ENCODE measurements around the gene CNTN5. TPM values are rescaled to one million over a fixed set of nuclear protein-coding genes. Genes with fewer than 3 reads are reported as not detected.

CNTN5 gene
- total RNA-seq, 1 donor from 2014 or later = 1.6 TPM

DNA sequence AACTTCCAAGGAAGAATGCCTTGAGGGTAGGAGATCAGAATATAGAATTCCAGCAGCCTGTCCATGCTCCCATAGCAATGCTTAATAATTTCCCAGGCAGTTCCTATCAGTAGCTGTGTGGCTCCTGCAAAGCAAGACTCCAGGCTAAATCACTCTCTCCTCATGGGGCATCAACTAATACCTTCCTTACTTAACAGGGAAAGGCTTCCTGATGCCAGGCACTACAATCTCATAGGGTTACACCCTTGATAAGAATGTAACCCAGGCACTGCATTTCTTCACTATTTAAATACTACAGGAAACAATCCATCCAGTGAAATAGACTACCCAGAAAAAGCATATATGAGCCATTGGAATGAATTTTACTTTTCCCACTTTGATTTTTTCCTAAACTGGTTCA, 1051.4 kb downstream of the CNTN5 start:
- no peaks in the 10 kb centered on the region for H3K36me3 Mint-ChIP-seq (ENCODE audit: unreplicated experiment)
- no peak for DNase-seq
- H3K27me3 Mint-ChIP-seq (ENCODE audit: unreplicated experiment) = no peaks in the 10 kb centered on the region
- H3K9me3 Mint-ChIP-seq (ENCODE audit: unreplicated experiment) = no peaks in the 10 kb centered on the region
- H3K4me1 Mint-ChIP-seq (ENCODE audit: low read depth, unreplicated experiment) = peaks cover 3% of the 10 kb centered on the region
- no peak overlapping the region for H3K4me3 Mint-ChIP-seq (ENCODE audit: unreplicated experiment)
- no peak overlapping the region for H3K27ac Mint-ChIP-seq (ENCODE audit: unreplicated experiment)
- TF ChIP-seq, protein P1, sequence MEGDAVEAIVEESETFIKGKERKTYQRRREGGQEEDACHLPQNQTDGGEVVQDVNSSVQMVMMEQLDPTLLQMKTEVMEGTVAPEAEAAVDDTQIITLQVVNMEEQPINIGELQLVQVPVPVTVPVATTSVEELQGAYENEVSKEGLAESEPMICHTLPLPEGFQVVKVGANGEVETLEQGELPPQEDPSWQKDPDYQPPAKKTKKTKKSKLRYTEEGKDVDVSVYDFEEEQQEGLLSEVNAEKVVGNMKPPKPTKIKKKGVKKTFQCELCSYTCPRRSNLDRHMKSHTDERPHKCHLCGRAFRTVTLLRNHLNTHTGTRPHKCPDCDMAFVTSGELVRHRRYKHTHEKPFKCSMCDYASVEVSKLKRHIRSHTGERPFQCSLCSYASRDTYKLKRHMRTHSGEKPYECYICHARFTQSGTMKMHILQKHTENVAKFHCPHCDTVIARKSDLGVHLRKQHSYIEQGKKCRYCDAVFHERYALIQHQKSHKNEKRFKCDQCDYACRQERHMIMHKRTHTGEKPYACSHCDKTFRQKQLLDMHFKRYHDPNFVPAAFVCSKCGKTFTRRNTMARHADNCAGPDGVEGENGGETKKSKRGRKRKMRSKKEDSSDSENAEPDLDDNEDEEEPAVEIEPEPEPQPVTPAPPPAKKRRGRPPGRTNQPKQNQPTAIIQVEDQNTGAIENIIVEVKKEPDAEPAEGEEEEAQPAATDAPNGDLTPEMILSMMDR (IDR thresholded peaks at IDR 0.05; ENCODE audit: partially characterized antibody, unreplicated experiment) = no peak

DNA sequence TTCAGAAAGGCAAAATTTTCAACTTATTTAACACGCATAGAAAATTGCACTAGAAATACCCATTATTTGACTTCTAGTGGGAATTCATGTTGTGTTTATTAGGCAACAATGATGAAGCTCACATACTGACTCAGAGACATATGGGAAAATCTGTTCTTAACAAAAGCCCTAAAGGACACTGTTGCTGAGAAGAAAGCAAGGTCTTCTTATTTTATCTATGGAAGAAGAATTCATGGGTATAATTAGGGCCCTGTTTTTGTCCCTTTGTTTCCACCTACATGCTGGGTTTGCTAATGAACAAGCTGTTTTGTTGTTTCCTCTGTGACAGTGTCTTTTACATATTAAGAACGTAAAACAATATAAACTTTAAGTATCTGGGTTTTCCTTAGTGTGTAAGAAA, 1059.6 kb downstream of the CNTN5 start:
- Mint-ChIP-seq H3K4me1 (ENCODE audit: low read depth, unreplicated experiment) (peaks cover 3% of the 10 kb centered on the region), H3K9me3 (ENCODE audit: unreplicated experiment) (no peaks in the 10 kb centered on the region), H3K27me3 (ENCODE audit: unreplicated experiment) (peaks cover 3% of the 10 kb centered on the region), H3K4me3 (ENCODE audit: unreplicated experiment) (no peak overlapping the region), H3K36me3 (ENCODE audit: unreplicated experiment) (no peaks in the 10 kb centered on the region), H3K27ac (ENCODE audit: unreplicated experiment) (no peak overlapping the region)
- TF ChIP-seq, protein P1 (IDR thresholded peaks at IDR 0.05; ENCODE audit: partially characterized antibody, unreplicated experiment) = no peak
- no peak for DNase-seq

DNA sequence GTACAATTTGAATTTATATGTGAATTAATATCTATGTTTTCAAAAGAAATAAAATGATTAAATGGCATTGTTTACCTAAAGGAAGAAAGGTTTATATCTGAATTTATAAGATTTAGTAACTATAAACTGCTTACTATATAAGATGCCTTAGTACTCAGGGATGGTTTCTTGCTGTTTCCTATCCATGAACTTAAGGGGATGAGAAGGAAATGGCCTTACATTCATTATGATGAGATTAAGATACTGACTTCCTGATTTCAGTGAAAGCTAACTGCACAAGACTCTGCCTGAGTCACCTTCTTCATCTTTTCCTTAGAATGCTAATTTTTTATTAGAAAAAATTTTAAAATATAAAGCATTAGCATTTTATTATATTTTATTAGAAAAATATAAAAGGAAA, 1060.1 kb downstream of the CNTN5 start:
- no peaks in the 10 kb centered on the region for H3K9me3 Mint-ChIP-seq (ENCODE audit: unreplicated experiment)

DNA sequence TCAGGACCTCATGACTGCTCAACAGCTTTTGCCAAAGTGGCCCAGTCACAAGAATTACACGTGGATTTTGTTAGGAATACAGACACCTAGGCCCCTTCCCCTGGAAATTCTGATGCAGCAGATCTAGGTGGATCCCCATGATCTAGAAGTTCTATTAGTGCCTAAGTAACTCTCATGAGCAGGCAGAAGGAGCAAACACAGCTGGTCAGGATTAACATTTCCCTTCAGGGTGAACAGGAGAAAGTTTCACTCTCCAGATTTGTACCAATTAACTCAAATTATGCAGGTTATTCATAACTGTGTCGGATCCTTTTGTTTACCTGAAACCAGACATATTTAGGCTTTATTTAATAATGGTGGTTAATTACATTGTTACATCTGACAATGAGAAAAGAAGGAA, 1072.9 kb downstream of the CNTN5 start:
- H3K9me3 Mint-ChIP-seq (ENCODE audit: unreplicated experiment) = no peaks in the 10 kb centered on the region
- H3K36me3 Mint-ChIP-seq (ENCODE audit: unreplicated experiment) = no peaks in the 10 kb centered on the region
- H3K4me1 Mint-ChIP-seq (ENCODE audit: low read depth, unreplicated experiment) = no peaks in the 10 kb centered on the region
- H3K27me3 Mint-ChIP-seq (ENCODE audit: unreplicated experiment) = no peaks in the 10 kb centered on the region
- H3K4me3 Mint-ChIP-seq (ENCODE audit: unreplicated experiment) = no peak overlapping the region
- TF ChIP-seq, protein P1 (IDR thresholded peaks at IDR 0.05; ENCODE audit: partially characterized antibody, unreplicated experiment) = no peak
- no peak for DNase-seq
- no peak overlapping the region for H3K27ac Mint-ChIP-seq (ENCODE audit: unreplicated experiment)

More for the DNA sequence above, 1060.1 kb downstream of the CNTN5 start:
- Mint-ChIP-seq H3K27me3 (ENCODE audit: unreplicated experiment) (peaks cover 3% of the 10 kb centered on the region), H3K4me1 (ENCODE audit: low read depth, unreplicated experiment) (peaks cover 3% of the 10 kb centered on the region), H3K4me3 (ENCODE audit: unreplicated experiment) (no peak overlapping the region), H3K36me3 (ENCODE audit: unreplicated experiment) (no peaks in the 10 kb centered on the region), H3K27ac (ENCODE audit: unreplicated experiment) (no peak overlapping the region)
- TF ChIP-seq, protein P1 (IDR thresholded peaks at IDR 0.05; ENCODE audit: partially characterized antibody, unreplicated experiment) = no peak
- DNase-seq = no peak

DNA sequence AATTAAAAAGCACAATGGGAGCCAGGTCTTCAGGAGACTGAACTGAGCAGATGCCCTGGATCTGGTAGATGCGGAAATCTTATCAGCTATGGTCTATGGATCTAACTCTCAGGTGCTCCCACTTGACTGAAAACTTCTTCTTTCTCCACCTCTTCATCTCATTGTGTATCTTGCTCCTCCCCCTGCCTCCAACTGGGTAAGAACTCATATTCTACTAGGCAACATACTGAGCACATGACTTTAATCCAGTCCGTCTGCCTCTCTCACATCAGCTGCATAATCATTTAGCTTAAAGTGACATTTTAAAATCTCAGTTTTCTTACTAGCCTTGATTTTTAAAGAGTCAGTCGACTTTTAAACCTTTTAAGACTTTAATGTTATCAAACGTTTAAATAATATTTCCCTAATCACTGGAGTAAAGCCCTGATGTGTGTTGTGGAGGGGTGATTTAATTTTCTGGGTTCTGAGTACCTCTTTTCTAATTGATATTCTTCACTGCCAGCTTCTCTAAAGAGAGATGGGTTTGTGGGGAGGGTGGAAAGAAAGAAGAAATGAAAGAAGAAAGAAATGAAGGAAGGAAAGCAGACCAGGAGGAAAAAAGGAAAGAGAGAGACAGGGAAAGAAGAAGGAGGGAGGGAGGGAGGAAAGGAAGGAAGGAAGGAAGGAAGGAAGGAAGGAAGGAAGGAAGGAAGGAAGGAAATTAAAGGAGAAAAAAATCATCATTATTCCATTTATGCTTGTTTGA, 1073.5 kb downstream of the CNTN5 start:
- DNase-seq = no peak
- H3K36me3 Mint-ChIP-seq (ENCODE audit: unreplicated experiment) = no peaks in the 10 kb centered on the region
- TF ChIP-seq, protein P1 (IDR thresholded peaks at IDR 0.05; ENCODE audit: partially characterized antibody, unreplicated experiment) = no peak
- no peak overlapping the region for H3K4me3 Mint-ChIP-seq (ENCODE audit: unreplicated experiment)
- no peaks in the 10 kb centered on the region for H3K27me3 Mint-ChIP-seq (ENCODE audit: unreplicated experiment)
- H3K9me3 Mint-ChIP-seq (ENCODE audit: unreplicated experiment) = no peaks in the 10 kb centered on the region
- no peaks in the 10 kb centered on the region for H3K4me1 Mint-ChIP-seq (ENCODE audit: low read depth, unreplicated experiment)
- H3K27ac Mint-ChIP-seq (ENCODE audit: unreplicated experiment) = no peak overlapping the region
